HEK293 (cell line): Measurements from ENCODE around the gene RLN3.

Source experiments
- CTCF ChIA-PET: fragments of 350-600 bp; formaldehyde crosslinking; extraction: SDS; loops from one replicate; lab custom pipeline; 2021; ENCODE audit warnings: antibody characterized with exemption; lab: Yijun Ruan, JAX
- POLR2A ChIA-PET: fragments of 300-600 bp; formaldehyde crosslinking; extraction: SDS; loops from one replicate; lab custom pipeline; 2020; ENCODE audit warnings: antibody characterized with exemption, inconsistent platforms; lab: Yijun Ruan, JAX
- H3K27ac ChIP-seq: fragments of 200-500 bp; sonication (Bioruptor generic); 2 replicates; pipeline ENCODE4 v1.5.1; 2014; ENCODE audit warnings: low read depth, low read length, control low read depth, inconsistent platforms; ENCODE audit errors: extremely low read depth
- H3K36me3 ChIP-seq, 2 experiments: fragments of 200-500 bp in 1 of 2; sonication (Bioruptor generic) in 1 of 2; 1 replicate in 1 of 2; 2 replicates in 1 of 2; pipeline ENCODE4 v1.5.1; 2014 to 2017; ENCODE audit warnings: inconsistent platforms in 2 of 2, low read length in 2 of 2; ENCODE audit not compliant: control insufficient read depth in 2 of 2, insufficient read depth in 1 of 2
- H3K4me1 ChIP-seq: fragments of 200-500 bp; sonication (Bioruptor generic); 2 replicates; pipeline ENCODE4 v1.5.1; 2014; ENCODE audit warnings: mild to moderate bottlenecking, low read length, inconsistent platforms; ENCODE audit not compliant: control insufficient read depth, insufficient read depth
- H3K4me3 ChIP-seq: 2 replicates; pipeline ENCODE4 v1.5.1; 2011; ENCODE audit warnings: low read depth, mild to moderate bottlenecking, control low read depth, low read length, moderate library complexity
- H3K9me3 ChIP-seq: fragments of 200-500 bp; sonication (Bioruptor generic); 2 replicates; pipeline ENCODE4 v1.5.1; 2014; ENCODE audit warnings: low read depth, low read length, inconsistent platforms; ENCODE audit not compliant: control insufficient read depth, insufficient read depth
- BCL11A ChIP-seq: fragments of 450-650 bp; formaldehyde crosslinking; IDR thresholded peaks from 2 replicates; pipeline ENCODE4 v1.5.1; 2016; ENCODE audit warnings: low read depth, missing biosample characterization, missing genetic modification characterization
- EGR2 ChIP-seq: fragments of 450-650 bp; formaldehyde crosslinking; IDR thresholded peaks from 2 replicates; pipeline ENCODE4 v1.5.1; 2016; ENCODE audit warnings: low read depth, missing biosample characterization, missing genetic modification characterization
- HIC1 ChIP-seq: fragments of 450-650 bp; formaldehyde crosslinking; IDR thresholded peaks from 2 replicates; pipeline ENCODE4 v1.5.1; 2016; ENCODE audit warnings: missing biosample characterization, missing genetic modification characterization
- HOXC10 ChIP-seq: sonication (generic); formaldehyde crosslinking; IDR thresholded peaks from 2 replicates; pipeline ENCODE4 v1.8.1; 2023; ENCODE audit warnings: mild to moderate bottlenecking, missing genetic modification reagents
- KLF8 ChIP-seq: fragments of 450-650 bp; formaldehyde crosslinking; IDR thresholded peaks from 2 replicates; pipeline ENCODE4 v1.5.1; 2016; ENCODE audit warnings: missing biosample characterization, missing genetic modification characterization
- PRDM1 ChIP-seq: fragments of 450-650 bp; formaldehyde crosslinking; IDR thresholded peaks from 2 replicates; pipeline ENCODE4; 2016; ENCODE audit warnings: missing biosample characterization, missing genetic modification characterization
- SETDB1 ChIP-seq: IDR thresholded peaks from one replicate; pipeline ENCODE4 v1.6.1; 2017; ENCODE audit warnings: mild to moderate bottlenecking, low read length, moderate library complexity, mixed read lengths; ENCODE audit not compliant: insufficient read length
- TRIM28 ChIP-seq: IDR thresholded peaks from 2 replicates; pipeline ENCODE4 v1.6.1; 2011; ENCODE audit warnings: low read length, control low read depth, borderline replicate concordance
- ZFP37 ChIP-seq: fragments of 450-650 bp; formaldehyde crosslinking; IDR thresholded peaks from 2 replicates; pipeline ENCODE4 v1.5.1; 2016; ENCODE audit warnings: missing biosample characterization, missing genetic modification characterization
- ZIC2 ChIP-seq: fragments of 450-650 bp; formaldehyde crosslinking; IDR thresholded peaks from 2 replicates; pipeline ENCODE4 v1.5.1; 2016; ENCODE audit warnings: missing biosample characterization, missing genetic modification characterization
- ZNF133 ChIP-seq: fragments of 450-650 bp; formaldehyde crosslinking; IDR thresholded peaks from 2 replicates; pipeline ENCODE4 v1.5.1; 2016; ENCODE audit warnings: missing biosample characterization, missing genetic modification characterization
- ZNF366 ChIP-seq: fragments of 450-650 bp; formaldehyde crosslinking; conservative IDR thresholded peaks from 2 replicates; pipeline ENCODE4 v1.5.1; 2016; ENCODE audit warnings: missing biosample characterization, missing genetic modification characterization
- ZNF600 ChIP-seq: fragments of 450-650 bp; formaldehyde crosslinking; IDR thresholded peaks from 2 replicates; pipeline ENCODE4 v1.5.1; 2016; ENCODE audit warnings: missing biosample characterization, missing genetic modification characterization
- ZNF692 ChIP-seq: fragments of 450-650 bp; formaldehyde crosslinking; IDR thresholded peaks from 2 replicates; pipeline ENCODE4 v1.5.1; 2016; ENCODE audit warnings: missing biosample characterization, missing genetic modification characterization
- ZNF747 ChIP-seq: fragments of 450-650 bp; formaldehyde crosslinking; IDR thresholded peaks from 2 replicates; pipeline ENCODE4 v1.5.1; 2016; ENCODE audit warnings: missing biosample characterization, missing genetic modification characterization
- TF ChIP-seq, protein P1 (sequence below): fragments of 450-650 bp; formaldehyde crosslinking; IDR thresholded peaks from 2 replicates; pipeline ENCODE4 v1.5.0; 2017; ENCODE audit warnings: missing biosample characterization, missing genetic modification characterization, borderline replicate concordance

Gene RLN3

GRCh38 chr19:14053032-14053431 is 25.1 kb downstream of the RLN3 start:
- TF ChIP-seq BCL11A (tag by site-specific recombination) (no peak), ZNF600 (tag by site-specific recombination) (peak; percentile 5; the same call in 1 of the 2 replicates), TRIM28 (peak; percentile 42; the same call in 1 of the 2 replicates), SETDB1 (peak; percentile 71)
- TF ChIP-seq, protein P1, sequence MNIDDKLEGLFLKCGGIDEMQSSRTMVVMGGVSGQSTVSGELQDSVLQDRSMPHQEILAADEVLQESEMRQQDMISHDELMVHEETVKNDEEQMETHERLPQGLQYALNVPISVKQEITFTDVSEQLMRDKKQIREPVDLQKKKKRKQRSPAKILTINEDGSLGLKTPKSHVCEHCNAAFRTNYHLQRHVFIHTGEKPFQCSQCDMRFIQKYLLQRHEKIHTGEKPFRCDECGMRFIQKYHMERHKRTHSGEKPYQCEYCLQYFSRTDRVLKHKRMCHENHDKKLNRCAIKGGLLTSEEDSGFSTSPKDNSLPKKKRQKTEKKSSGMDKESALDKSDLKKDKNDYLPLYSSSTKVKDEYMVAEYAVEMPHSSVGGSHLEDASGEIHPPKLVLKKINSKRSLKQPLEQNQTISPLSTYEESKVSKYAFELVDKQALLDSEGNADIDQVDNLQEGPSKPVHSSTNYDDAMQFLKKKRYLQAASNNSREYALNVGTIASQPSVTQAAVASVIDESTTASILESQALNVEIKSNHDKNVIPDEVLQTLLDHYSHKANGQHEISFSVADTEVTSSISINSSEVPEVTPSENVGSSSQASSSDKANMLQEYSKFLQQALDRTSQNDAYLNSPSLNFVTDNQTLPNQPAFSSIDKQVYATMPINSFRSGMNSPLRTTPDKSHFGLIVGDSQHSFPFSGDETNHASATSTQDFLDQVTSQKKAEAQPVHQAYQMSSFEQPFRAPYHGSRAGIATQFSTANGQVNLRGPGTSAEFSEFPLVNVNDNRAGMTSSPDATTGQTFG (tag by site-specific recombination) = no peak
- TF ChIP-seq, all 188 proteins: peak for 3
- Histone ChIP-seq H3K9me3 (no peaks in the 10 kb centered on the region; the same call in 1 of the 2 replicates), H3K4me1 (peaks cover 1% of the 10 kb centered on the region), H3K4me3 (no peak overlapping the region), H3K36me3 (no peaks in the 10 kb centered on the region; a peak in 1 of 3 replicates), H3K27ac (no peak overlapping the region)
- ChIA-PET CTCF (interaction anchor here (0.6 to 2.4 kb wide), 6 partner anchors 11 to 61 kb away, joined by 3 to 20 read pairs (median 6); partner anchors contain the start of gene IL27RA), POLR2A (interaction anchor here (0.6 kb wide), 1 partner anchor 122 kb away, joined by 3 read pairs; no protein-coding TSS in a partner anchor)

GRCh38 chr19:14053500-14053899 is 25.6 kb downstream of the RLN3 start:
- CTCF ChIA-PET = interaction anchor here (0.6 to 2.4 kb wide), 5 partner anchors 12 to 54 kb away, joined by 3 to 20 read pairs (median 6); partner anchors contain the start of gene IL27RA
- Histone ChIP-seq H3K4me1 (peaks cover 4% of the 10 kb centered on the region), H3K9me3 (no peaks in the 10 kb centered on the region)
- TF ChIP-seq ZIC2 (tag by site-specific recombination) (no peak), ZNF747 (no peak), HIC1 (tag by site-specific recombination) (peak; percentile 78), ZNF133 (tag by site-specific recombination) (no peak)
- TF ChIP-seq, all 188 proteins: peak for 1
- Histone ChIP-seq H3K4me3 (no peak overlapping the region), H3K27ac (no peak overlapping the region), H3K36me3 (no peaks in the 10 kb centered on the region; a peak in 1 of 3 replicates)
- POLR2A ChIA-PET = no interaction called here

- H3K27ac ChIP-seq = no peak overlapping the region
- no peak overlapping the region for H3K4me3 ChIP-seq
- H3K9me3 ChIP-seq = no peaks in the 10 kb centered on the region
- ChIA-PET CTCF (interaction anchor here (0.8 to 2.4 kb wide), 2 partner anchors 12 to 20 kb away, joined by 3 to 20 read pairs; no protein-coding TSS in a partner anchor), POLR2A (no interaction called here)
- TF ChIP-seq PRDM1 (peak; percentile 74), HOXC10 (no peak), EGR2 (tag by site-specific recombination) (no peak), KLF8 (tag by site-specific recombination) (peak; percentile 31; the same call in 1 of the 2 replicates), ZNF366 (peak; percentile 75), ZFP37 (no peak), ZNF692 (tag by site-specific recombination) (no peak)
- no peaks in the 10 kb centered on the region; a peak in 1 of 3 replicates for H3K36me3 ChIP-seq
- peaks cover 4% of the 10 kb centered on the region for H3K4me1 ChIP-seq
Measured at GRCh38 chr19:14054099-14054498, 26.2 kb downstream of the RLN3 start.
